HepG2 (cell line): ENCODE results near the gene TAF13. TPM values are rescaled to one million over a fixed set of nuclear protein-coding genes. Genes with fewer than 3 reads are reported as not detected.

ENCODE experiments used
- CCDC6 ChIP-seq: sonication (generic); formaldehyde crosslinking; IDR thresholded peaks from 2 replicates; pipeline ENCODE4 v1.8.1; 2022; ENCODE audit warnings: mild to moderate bottlenecking, missing genetic modification reagents, moderate library complexity
- GFI1 ChIP-seq: sonication (generic); formaldehyde crosslinking; IDR thresholded peaks from 2 replicates; pipeline ENCODE4 v1.5.0; 2020; ENCODE audit warnings: missing genetic modification reagents, mild to moderate bottlenecking, borderline replicate concordance
- HDAC1 ChIP-seq: sonication (generic); formaldehyde crosslinking; IDR thresholded peaks from 2 replicates; pipeline ENCODE4 v1.5.1; 2020; ENCODE audit warnings: mild to moderate bottlenecking, missing genetic modification reagents
- KAT2B ChIP-seq: fragments of 150-350 bp; IDR thresholded peaks from 2 replicates; pipeline ENCODE4 v1.6.1; 2014; ENCODE audit warnings: low read depth, low read length, borderline replicate concordance
- KDM5B ChIP-seq: sonication (generic); formaldehyde crosslinking; IDR thresholded peaks from 2 replicates; pipeline ENCODE4 v1.4.0; 2020; ENCODE audit warnings: missing genetic modification reagents, mild to moderate bottlenecking, borderline replicate concordance
- KMT2B ChIP-seq: IDR thresholded peaks from 2 replicates; pipeline ENCODE4 v1.6.1; 2016; ENCODE audit warnings: missing genetic modification reagents, missing compliant biosample characterization
- NR3C1 ChIP-seq: sonication (generic); formaldehyde crosslinking; IDR thresholded peaks from 2 replicates; pipeline ENCODE4 v1.4.0; 2020; ENCODE audit warnings: missing genetic modification reagents
- RARA ChIP-seq: IDR thresholded peaks from 2 replicates; pipeline ENCODE4 v1.6.1; 2016; ENCODE audit warnings: missing genetic modification reagents, missing compliant biosample characterization
- RFX3 ChIP-seq: IDR thresholded peaks from 2 replicates; pipeline ENCODE4 v1.6.1; 2016; ENCODE audit warnings: missing biosample characterization, missing genetic modification reagents
- SETDB1 ChIP-seq: sonication (generic); formaldehyde crosslinking; IDR thresholded peaks from 2 replicates; pipeline ENCODE4 v1.5.1; 2020; ENCODE audit warnings: missing genetic modification reagents, mild to moderate bottlenecking, borderline replicate concordance
- SMARCC2 ChIP-seq: fragments of 450-650 bp; IDR thresholded peaks from 2 replicates; pipeline ENCODE4 v1.6.1; 2017; ENCODE audit warnings: antibody characterized with exemption, mild to moderate bottlenecking
- ZMAT3 ChIP-seq: sonication (generic); formaldehyde crosslinking; conservative IDR thresholded peaks from 2 replicates; pipeline ENCODE4 v1.7.0; 2021; ENCODE audit warnings: missing genetic modification reagents
- ZNF143 ChIP-seq: sonication (generic); formaldehyde crosslinking; IDR thresholded peaks from 2 replicates; pipeline ENCODE4 v1.4.0; 2020; ENCODE audit warnings: missing genetic modification reagents
- ZNF18 ChIP-seq: sonication (generic); formaldehyde crosslinking; IDR thresholded peaks from 2 replicates; pipeline ENCODE4 v1.8.0; 2022; ENCODE audit warnings: mild to moderate bottlenecking, missing genetic modification reagents; ENCODE audit not compliant: insufficient replicate concordance
- ZNF3 ChIP-seq: IDR thresholded peaks from 2 replicates; pipeline ENCODE4 v1.7.0; 2017; ENCODE audit warnings: inconsistent platforms
- ZNF614 ChIP-seq: IDR thresholded peaks from 2 replicates; pipeline ENCODE4 v1.6.1; 2018; ENCODE audit warnings: missing biosample characterization, missing genetic modification reagents, inconsistent platforms, borderline replicate concordance
- ZNF772 ChIP-seq: sonication (generic); formaldehyde crosslinking; IDR thresholded peaks from 2 replicates; pipeline ENCODE4 v1.5.0; 2020; ENCODE audit warnings: mild to moderate bottlenecking, missing genetic modification reagents
- ZNF878 ChIP-seq: sonication (generic); formaldehyde crosslinking; IDR thresholded peaks from 2 replicates; pipeline ENCODE4 v1.8.1; 2023; ENCODE audit warnings: mild to moderate bottlenecking, missing genetic modification reagents, moderate library complexity
- ZSCAN21 ChIP-seq: sonication (generic); formaldehyde crosslinking; IDR thresholded peaks from 2 replicates; pipeline ENCODE4 v1.8.0; 2022; ENCODE audit warnings: mild to moderate bottlenecking, missing genetic modification reagents, moderate library complexity, borderline replicate concordance
- ZSCAN31 ChIP-seq: sonication (generic); formaldehyde crosslinking; IDR thresholded peaks from 2 replicates; pipeline ENCODE4 v1.5.0; 2020; ENCODE audit warnings: low read depth, mild to moderate bottlenecking, missing genetic modification reagents
- polyA plus RNA-seq, 8 experiments: library from polyadenylated mRNA; depleted of rRNA in 3 of 8; stranded (reverse) in 7 of 8; unstranded in 1 of 8; fragments of >200 nt; fragmentation: Illumina TruSeq in 4 of 8; extraction: Trizol in 4 of 8; gene quantifications; 2 replicates each; pipeline versions ENCODE4 v1.2.1 to v1.2.3, GENCODE V29; 2011 to 2016; ENCODE audit warnings: low read depth in 4 of 8, missing spikeins in 1 of 8, mixed read lengths in 1 of 8; ENCODE audit not compliant: insufficient read depth in 1 of 8
- total RNA-seq, 5 experiments: library from RNA; depleted of rRNA; stranded (reverse); fragments of >200 nt; fragmentation: Illumina TruSeq; extraction: Trizol; gene quantifications; 2 replicates each; pipeline ENCODE4 v1.2.3, GENCODE V29; 2016; ENCODE audit warnings: low read depth in 1 of 5
- TF ChIP-seq, protein P1 (sequence below): conservative IDR thresholded peaks from 2 replicates; pipeline ENCODE4 v1.6.1; 2018; ENCODE audit warnings: missing genetic modification reagents
- TF ChIP-seq, protein P2 (sequence below): IDR thresholded peaks from 2 replicates; pipeline ENCODE4 v1.6.1; 2018; ENCODE audit warnings: missing genetic modification reagents, mild to moderate bottlenecking, missing compliant biosample characterization
- TF ChIP-seq, protein P3 (sequence below): sonication (generic); formaldehyde crosslinking; IDR thresholded peaks from 2 replicates; pipeline ENCODE4 v1.4.0; 2020; ENCODE audit warnings: missing genetic modification reagents

The TAF13 gene
- total and polyA plus RNA-seq, 2 of the 13 experiments (the other 11 are each of a cell fraction or from before 2014, with no cell fraction given) = 11.5 to 36.3 TPM

- no peak for TF ChIP-seq ZNF18 (CRISPR knock-in tag)
- TF ChIP-seq ZNF143 (CRISPR knock-in tag) = peak; percentile 57; the same call in 1 of the 2 replicates
- TF ChIP-seq HDAC1 (CRISPR knock-in tag) = peak; percentile 99
- TF ChIP-seq ZSCAN31 = 0 out of 2 replicates have a peak, but pooled peaks have one; percentile 62
- peak; percentile 25; the same call in 1 of the 2 replicates for TF ChIP-seq ZSCAN21
- TF ChIP-seq RARA = peak; percentile 10; the same call in 1 of the 2 replicates
- peak; percentile 62; the same call in 1 of the 2 replicates for TF ChIP-seq ZNF614
- TF ChIP-seq KAT2B = no peak
- peak; percentile 64; the same call in 1 of the 2 replicates for TF ChIP-seq ZNF878 (CRISPR knock-in tag)
- TF ChIP-seq SMARCC2 = no peak
- TF ChIP-seq, protein P1, sequence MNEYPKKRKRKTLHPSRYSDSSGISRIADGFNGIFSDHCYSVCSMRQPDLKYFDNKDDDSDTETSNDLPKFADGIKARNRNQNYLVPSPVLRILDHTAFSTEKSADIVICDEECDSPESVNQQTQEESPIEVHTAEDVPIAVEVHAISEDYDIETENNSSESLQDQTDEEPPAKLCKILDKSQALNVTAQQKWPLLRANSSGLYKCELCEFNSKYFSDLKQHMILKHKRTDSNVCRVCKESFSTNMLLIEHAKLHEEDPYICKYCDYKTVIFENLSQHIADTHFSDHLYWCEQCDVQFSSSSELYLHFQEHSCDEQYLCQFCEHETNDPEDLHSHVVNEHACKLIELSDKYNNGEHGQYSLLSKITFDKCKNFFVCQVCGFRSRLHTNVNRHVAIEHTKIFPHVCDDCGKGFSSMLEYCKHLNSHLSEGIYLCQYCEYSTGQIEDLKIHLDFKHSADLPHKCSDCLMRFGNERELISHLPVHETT (CRISPR knock-in tag) = peak; percentile 88
- TF ChIP-seq KMT2B (CRISPR knock-in tag) = peak; percentile 97
- TF ChIP-seq RFX3 (CRISPR knock-in tag) = 0 out of 2 replicates have a peak, but pooled peaks have one; percentile 15
- TF ChIP-seq SETDB1 = no peak
- 0 out of 2 replicates have a peak, but pooled peaks have one; percentile 57 for TF ChIP-seq ZMAT3 (CRISPR knock-in tag)
- no peak; the same call in none of the 2 replicates for TF ChIP-seq KDM5B
- peak; percentile 72; the same call in 1 of the 2 replicates for TF ChIP-seq CCDC6 (CRISPR knock-in tag)
- peak; percentile 83; the same call in 1 of the 2 replicates for TF ChIP-seq ZNF772 (CRISPR knock-in tag)
- TF ChIP-seq, protein P2, sequence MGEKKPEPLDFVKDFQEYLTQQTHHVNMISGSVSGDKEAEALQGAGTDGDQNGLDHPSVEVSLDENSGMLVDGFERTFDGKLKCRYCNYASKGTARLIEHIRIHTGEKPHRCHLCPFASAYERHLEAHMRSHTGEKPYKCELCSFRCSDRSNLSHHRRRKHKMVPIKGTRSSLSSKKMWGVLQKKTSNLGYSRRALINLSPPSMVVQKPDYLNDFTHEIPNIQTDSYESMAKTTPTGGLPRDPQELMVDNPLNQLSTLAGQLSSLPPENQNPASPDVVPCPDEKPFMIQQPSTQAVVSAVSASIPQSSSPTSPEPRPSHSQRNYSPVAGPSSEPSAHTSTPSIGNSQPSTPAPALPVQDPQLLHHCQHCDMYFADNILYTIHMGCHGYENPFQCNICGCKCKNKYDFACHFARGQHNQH = peak; percentile 91; the same call in 1 of the 2 replicates
- TF ChIP-seq, protein P3, sequence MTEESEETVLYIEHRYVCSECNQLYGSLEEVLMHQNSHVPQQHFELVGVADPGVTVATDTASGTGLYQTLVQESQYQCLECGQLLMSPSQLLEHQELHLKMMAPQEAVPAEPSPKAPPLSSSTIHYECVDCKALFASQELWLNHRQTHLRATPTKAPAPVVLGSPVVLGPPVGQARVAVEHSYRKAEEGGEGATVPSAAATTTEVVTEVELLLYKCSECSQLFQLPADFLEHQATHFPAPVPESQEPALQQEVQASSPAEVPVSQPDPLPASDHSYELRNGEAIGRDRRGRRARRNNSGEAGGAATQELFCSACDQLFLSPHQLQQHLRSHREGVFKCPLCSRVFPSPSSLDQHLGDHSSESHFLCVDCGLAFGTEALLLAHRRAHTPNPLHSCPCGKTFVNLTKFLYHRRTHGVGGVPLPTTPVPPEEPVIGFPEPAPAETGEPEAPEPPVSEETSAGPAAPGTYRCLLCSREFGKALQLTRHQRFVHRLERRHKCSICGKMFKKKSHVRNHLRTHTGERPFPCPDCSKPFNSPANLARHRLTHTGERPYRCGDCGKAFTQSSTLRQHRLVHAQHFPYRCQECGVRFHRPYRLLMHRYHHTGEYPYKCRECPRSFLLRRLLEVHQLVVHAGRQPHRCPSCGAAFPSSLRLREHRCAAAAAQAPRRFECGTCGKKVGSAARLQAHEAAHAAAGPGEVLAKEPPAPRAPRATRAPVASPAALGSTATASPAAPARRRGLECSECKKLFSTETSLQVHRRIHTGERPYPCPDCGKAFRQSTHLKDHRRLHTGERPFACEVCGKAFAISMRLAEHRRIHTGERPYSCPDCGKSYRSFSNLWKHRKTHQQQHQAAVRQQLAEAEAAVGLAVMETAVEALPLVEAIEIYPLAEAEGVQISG (CRISPR knock-in tag) = peak; percentile 97
- TF ChIP-seq GFI1 (CRISPR knock-in tag) = no peak
- TF ChIP-seq NR3C1 = no peak
- TF ChIP-seq ZNF3 (CRISPR knock-in tag) = no peak
These were observed at the start of gene TAF13 (continued) for GRCh38 chr1:109075531-109076490.
